H1 (cell line): ENCODE measurements around the gene TEX2. TPM values are rescaled to one million over a fixed set of nuclear protein-coding genes. Genes with fewer than 3 reads are reported as not detected.

Source experiments
- CTCF ChIA-PET: fragments of 300-600 bp; sonication (Branson Sonifier 250); formaldehyde crosslinking; loops from one replicate; lab custom pipeline; 2021; ENCODE audit not compliant: partially characterized antibody; lab: Charles Lee
- POLR2A ChIA-PET: fragments of 300-600 bp; sonication (Branson Sonifier 250); formaldehyde crosslinking; loops from one replicate; lab custom pipeline; 2021; ENCODE audit warnings: inconsistent platforms; ENCODE audit not compliant: partially characterized antibody; lab: Charles Lee
- DNase-seq, 2 experiments: peaks; one replicate each; pipeline versions ENCODE4 v3.0.0 to v3.0.0-alpha.2; 2010 to 2022; ENCODE audit warnings: low spot score in 2 of 2, low read depth in 1 of 2, mixed read lengths in 1 of 2
- FAIRE-seq: peaks from 2 replicates; lab custom pipeline; 2011; peaks lifted over from hg19 to GRCh38; lab: Jason Lieb, UNC
- H2AFZ ChIP-seq: 2 replicates; pipeline ENCODE4 v1.8.1; 2012; ENCODE audit warnings: low read length, inconsistent platforms
- H2AK5ac ChIP-seq: 2 replicates; pipeline ENCODE4 v1.6.1; 2013; ENCODE audit warnings: low read depth, low read length
- H2BK120ac ChIP-seq: replicated peaks from 2 replicates; pipeline ENCODE3; 2013; ENCODE audit warnings: low read depth, low read length, inconsistent platforms
- H2BK12ac ChIP-seq: 2 replicates; pipeline ENCODE4 v1.6.1; 2013; ENCODE audit warnings: low read depth, low read length
- H2BK15ac ChIP-seq: 2 replicates; pipeline ENCODE4 v1.6.1; 2013; ENCODE audit warnings: low read length
- H2BK20ac ChIP-seq: 2 replicates; pipeline ENCODE4 v1.6.1; 2013; ENCODE audit warnings: low read length
- H2BK5ac ChIP-seq: 2 replicates; pipeline ENCODE4 v1.6.1; 2013; ENCODE audit warnings: low read depth, low read length
- H3K14ac ChIP-seq: 2 replicates; pipeline ENCODE4 v1.6.1; 2013; ENCODE audit warnings: inconsistent platforms; ENCODE audit not compliant: insufficient read length
- H3K18ac ChIP-seq: 2 replicates; pipeline ENCODE4 v1.6.1; 2013; ENCODE audit warnings: low read length; ENCODE audit errors: extremely low read depth
- H3K23ac ChIP-seq: 2 replicates; pipeline ENCODE4 v1.6.1; 2013; ENCODE audit warnings: inconsistent platforms; ENCODE audit not compliant: insufficient read length
- H3K23me2 ChIP-seq: 2 replicates; pipeline ENCODE4 v1.6.1; 2013; ENCODE audit warnings: low read depth, low read length
- H3K27ac ChIP-seq: 2 replicates; pipeline ENCODE4 v1.6.1; 2011; ENCODE audit warnings: low read depth, low read length, inconsistent platforms
- H3K27me3 ChIP-seq, 4 experiments: replicated peaks in 1 of 4; 1 replicate in 1 of 4; 2 replicates in 3 of 4; pipeline versions ENCODE4 v1.6.1 to v1.8.1; 2011 to 2013; ENCODE audit warnings: low read length in 3 of 4, mild to moderate bottlenecking in 3 of 4, inconsistent platforms in 2 of 4, mixed read lengths in 2 of 4, moderate library complexity in 1 of 4; ENCODE audit not compliant: control insufficient read depth in 3 of 4, insufficient read depth in 3 of 4; ENCODE audit errors: extremely low read depth in 1 of 4
- H3K36me3 ChIP-seq, 4 experiments: 2 replicates each; pipeline versions ENCODE4 v1.6.1 to v1.8.1; 2011 to 2013; ENCODE audit warnings: mild to moderate bottlenecking in 4 of 4, low read length in 3 of 4, moderate library complexity in 2 of 4, control low read depth in 1 of 4, inconsistent platforms in 1 of 4; ENCODE audit not compliant: insufficient read depth in 4 of 4, control insufficient read depth in 2 of 4
- H3K4ac ChIP-seq: replicated peaks from 2 replicates; pipeline ENCODE3; 2013; ENCODE audit warnings: low read length, low read depth, mixed read lengths, inconsistent platforms; ENCODE audit not compliant: insufficient read length
- H3K4me1 ChIP-seq, 4 experiments: replicated peaks in 1 of 4; 1 replicate in 1 of 4; 2 replicates in 3 of 4; pipeline versions ENCODE4 v1.6.1 to v1.8.1; 2011 to 2013; ENCODE audit warnings: low read length in 3 of 4, inconsistent platforms in 2 of 4, mixed read lengths in 1 of 4; ENCODE audit not compliant: insufficient read depth in 4 of 4, control insufficient read depth in 3 of 4
- H3K4me2 ChIP-seq, 2 experiments: 2 replicates each; pipeline versions ENCODE4 v1.6.1 to v1.8.1; 2011 to 2013; ENCODE audit warnings: low read depth in 2 of 2, low read length in 2 of 2, control low read depth in 1 of 2, inconsistent platforms in 1 of 2, mild to moderate bottlenecking in 1 of 2; ENCODE audit not compliant: insufficient read depth in 1 of 2
- H3K4me3 ChIP-seq, 4 experiments: fragments of 200-600, 300-600 bp in 1 of 4; sonication (generic), shearing (Covaris generic), sonication (Bioruptor Twin) in 1 of 4; 2 replicates each; pipeline versions ENCODE4 v1.5.1 to v1.8.1; 2011 to 2016; ENCODE audit warnings: low read length in 4 of 4, low read depth in 3 of 4, control low read depth in 2 of 4, inconsistent platforms in 2 of 4, mild to moderate bottlenecking in 2 of 4, mixed read lengths in 1 of 4, moderate library complexity in 1 of 4; ENCODE audit not compliant: insufficient read depth in 2 of 4; ENCODE audit errors: extremely low read depth in 1 of 4
- H3K56ac ChIP-seq: replicated peaks from 2 replicates; pipeline ENCODE3; 2013; ENCODE audit warnings: low read depth, mild to moderate bottlenecking, mixed read lengths, low read length, inconsistent platforms; ENCODE audit not compliant: insufficient read length
- H3K79me1 ChIP-seq: 2 replicates; pipeline ENCODE4 v1.6.1; 2013; ENCODE audit warnings: low read depth, low read length, control low read depth
- H3K79me2 ChIP-seq, 2 experiments: 2 replicates each; pipeline versions ENCODE4 v1.6.1 to v1.8.1; 2012 to 2013; ENCODE audit warnings: low read length in 2 of 2, mild to moderate bottlenecking in 2 of 2, inconsistent platforms in 1 of 2; ENCODE audit not compliant: insufficient read depth in 2 of 2, control insufficient read depth in 1 of 2
- H3K9ac ChIP-seq, 4 experiments: replicated peaks in 1 of 4; 1 replicate in 1 of 4; 2 replicates in 3 of 4; pipeline versions ENCODE4 v1.6.1 to v1.8.1; 2011 to 2013; ENCODE audit warnings: low read depth in 3 of 4, low read length in 3 of 4, control low read depth in 2 of 4, mild to moderate bottlenecking in 2 of 4, moderate library complexity in 2 of 4, inconsistent platforms in 1 of 4; ENCODE audit errors: extremely low read depth in 1 of 4
- H3K9me3 ChIP-seq, 2 experiments: 2 replicates each; pipeline versions ENCODE4 v1.6.1 to v1.8.1; 2012 to 2013; ENCODE audit warnings: mild to moderate bottlenecking in 2 of 2, moderate library complexity in 2 of 2, control low read depth in 1 of 2, inconsistent platforms in 1 of 2, low read depth in 1 of 2, low read length in 1 of 2, mixed read lengths in 1 of 2; ENCODE audit not compliant: insufficient read depth in 2 of 2
- H4K20me1 ChIP-seq, 2 experiments: replicated peaks in 1 of 2; 2 replicates each; pipeline versions ENCODE3 to v1.8.1; 2011 to 2013; ENCODE audit warnings: inconsistent platforms in 2 of 2, low read length in 2 of 2, mild to moderate bottlenecking in 1 of 2; ENCODE audit not compliant: insufficient read depth in 2 of 2, control insufficient read depth in 1 of 2
- H4K5ac ChIP-seq: 2 replicates; pipeline ENCODE4 v1.6.1; 2013; ENCODE audit warnings: low read length, low read depth, mixed read lengths, inconsistent platforms; ENCODE audit not compliant: insufficient read length
- H4K8ac ChIP-seq: 2 replicates; pipeline ENCODE4 v1.8.0; 2013; ENCODE audit warnings: mild to moderate bottlenecking, moderate library complexity, low read length, inconsistent platforms; ENCODE audit not compliant: insufficient read depth; ENCODE audit errors: extremely low read depth
- H4K91ac ChIP-seq: replicated peaks from 2 replicates; pipeline ENCODE3; 2013; ENCODE audit warnings: low read length, mixed read lengths, inconsistent platforms; ENCODE audit not compliant: insufficient read length
- BACH1 ChIP-seq: IDR thresholded peaks from 2 replicates; pipeline ENCODE4 v1.6.1; 2012; ENCODE audit warnings: low read length, improper control_type of control experiment
- FOSL1 ChIP-seq: IDR thresholded peaks from 2 replicates; pipeline ENCODE4 v1.6.1; 2011; ENCODE audit warnings: mild to moderate bottlenecking, low read depth, low read length, moderate library complexity; ENCODE audit not compliant: insufficient read depth
- HDAC6 ChIP-seq: IDR thresholded peaks from one replicate; pipeline ENCODE4 v1.7.1; 2012; ENCODE audit warnings: low read depth, mild to moderate bottlenecking, inconsistent platforms, low read length, moderate library complexity
- KDM4A ChIP-seq: IDR thresholded peaks from one replicate; pipeline ENCODE4 v1.7.1; 2012; ENCODE audit warnings: low read depth, mild to moderate bottlenecking, moderate library complexity, low read length, inconsistent platforms; ENCODE audit not compliant: severe bottlenecking
- POLR2A ChIP-seq, 2 experiments: IDR thresholded peaks; 1 replicate in 1 of 2; 2 replicates in 1 of 2; pipeline ENCODE4 v1.6.1; 2011; ENCODE audit warnings: low read depth in 2 of 2, low read length in 2 of 2, mild to moderate bottlenecking in 2 of 2; ENCODE audit errors: control extremely low read depth in 1 of 2
- SUZ12 ChIP-seq: fragments of 200-600 bp; sonication (generic); IDR thresholded peaks from 2 replicates; pipeline ENCODE4 v1.6.1; 2012; ENCODE audit warnings: mild to moderate bottlenecking, inconsistent platforms, low read length, moderate library complexity, mixed read lengths
- WGBS, 2 experiments: shearing (Covaris generic) in 1 of 2; methylation state at CpG; one replicate each; pipeline versions ENCODE4 v1.1.6 to v1.1.7; 2013 to 2015; ENCODE audit warnings: low lambda C conversion rate in 2 of 2, mixed read lengths in 2 of 2, inconsistent platforms in 1 of 2, low coverage in 1 of 2, missing lambda C conversion rate in 1 of 2; ENCODE audit not compliant: insufficient replicate concordance in 2 of 2, insufficient coverage in 1 of 2, insufficient read length in 1 of 2; ENCODE audit errors: extremely low coverage in 1 of 2, missing lambda C conversion rate in 1 of 2; 5-methylcytosine and 5-hydroxymethylcytosine counted together
- polyA plus RNA-seq, 7 experiments: library from polyadenylated mRNA; depleted of rRNA in 3 of 7; stranded (reverse) in 5 of 7; unstranded in 2 of 7; fragments of >200 nt in 5 of 7; fragments of 200-250 nt in 2 of 7; gene quantifications; 1 replicate in 5 of 7; 2 replicates in 1 of 7; 4 replicates in 1 of 7; pipeline versions ENCODE4 v1.2.1 to v1.2.3, GENCODE V29; 2011 to 2013; ENCODE audit warnings: missing spikeins in 2 of 7, mixed read lengths in 2 of 7
- total RNA-seq: library from RNA; stranded (reverse); fragmentation: NEBNext Ultra II Directional; extraction: Animal tissue kit (Norgen Biotek cat#: 25700); gene quantifications from 2 replicates; pipeline ENCODE4 v1.2.1, GENCODE V29; 2021

Gene TEX2
- total and polyA plus RNA-seq, 2 of the 8 experiments (the other 6 are each of a cell fraction or from before 2014, with no cell fraction given): 6.1 to 15.6 TPM

GRCh38 chr17:64309021-64309420 lies 46.0 kb upstream of the TEX2 start:
- Histone ChIP-seq H3K18ac (no peak overlapping the region), H2BK12ac (no peak overlapping the region), H3K23me2 (no peaks in the 10 kb centered on the region), H3K9me3 (no peaks in the 10 kb centered on the region), H4K5ac (no peak overlapping the region), H3K9ac (no peak overlapping the region), H3K14ac (no peak overlapping the region), H2AK5ac (no peak overlapping the region), H3K4me3 (no peak overlapping the region), H2AFZ (no peak overlapping the region), H3K56ac (no peak overlapping the region), H4K8ac (no peak overlapping the region), H2BK15ac (no peak overlapping the region), H3K36me3 (no peaks in the 10 kb centered on the region), H3K4ac (no peak overlapping the region), H2BK120ac (no peak overlapping the region), H3K4me1 (no peaks in the 10 kb centered on the region), H3K23ac (no peak overlapping the region), H3K27ac (no peak overlapping the region), H3K79me2 (no peaks in the 10 kb centered on the region), H2BK20ac (no peak overlapping the region), H3K79me1 (no peaks in the 10 kb centered on the region), H2BK5ac (no peak overlapping the region), H4K91ac (no peak overlapping the region), H3K27me3 (no peaks in the 10 kb centered on the region), H4K20me1 (no peaks in the 10 kb centered on the region), H3K4me2 (no peak overlapping the region)
- ChIA-PET POLR2A (interaction anchor here (1.1 kb wide), 1 partner anchor 198 kb away, joined by 4 read pairs; the partner anchor contains the start of gene CEP95), CTCF (interaction anchor here (0.9 to 23.1 kb wide), 6 partner anchors 11 to 140 kb away, joined by 3 to 348 read pairs (median 4); partner anchors contain the start of gene MILR1)
- DNase-seq: no peak
- 75% methylated on average over 2 of the region's 2 CpGs; no CpG with 5 or more reads in 1 of the 2 experiments for WGBS, 2 experiments
- no peak for FAIRE-seq
- TF ChIP-seq POLR2A (IDR thresholded peaks at IDR 0.05; ENCODE audit: control extremely low read depth in 1 of 2, low read depth in 2 of 2, low read length in 2 of 2) (no peak), FOSL1 (no peak), SUZ12 (no peak), KDM4A (no peak), BACH1 (no peak), HDAC6 (no peak)
